Left ventricle myocardium inferior (tissue), 1 donor: ENCODE data around the gene ABHD1. TPM values are rescaled to one million over a fixed set of nuclear protein-coding genes. Genes with fewer than 3 reads are reported as not detected.

Experiments
- DNase-seq: peaks from one replicate; pipeline ENCODE4 v3.0.0-alpha.2; 2020
- H3K27ac ChIP-seq: fragments of 200-600 bp; replicated peaks from 2 replicates; pipeline ENCODE4 v1.8.0; 2021
- H3K27me3 ChIP-seq: fragments of 200-600 bp; 2 replicates; pipeline ENCODE4 v1.8.0; 2021; ENCODE audit warnings: low read depth
- H3K36me3 ChIP-seq: fragments of 200-600 bp; 2 replicates; pipeline ENCODE4 v1.8.0; 2021
- H3K4me1 ChIP-seq: fragments of 200-600 bp; 2 replicates; pipeline ENCODE4 v1.8.0; 2021
- H3K4me3 ChIP-seq: fragments of 200-600 bp; 2 replicates; pipeline ENCODE4 v1.8.0; 2021; ENCODE audit warnings: mild to moderate bottlenecking, moderate library complexity
- H3K9me3 ChIP-seq: fragments of 200-600 bp; replicated peaks from 2 replicates; pipeline ENCODE4 v1.8.0; 2021
- intact Hi-C: fragments of 100-400 bp; cut with micrococcal nuclease; formaldehyde crosslinking; loops from one replicate; pipeline ENCODE4 v1.11.0; 2022
- total RNA-seq: library from RNA; stranded (reverse); fragmentation: NEBNext Ultra II Directional; extraction: Animal tissue kit (Norgen Biotek cat#: 25700); gene quantifications from one replicate; pipeline ENCODE4 v1.2.1, GENCODE V29; 2021
- TF ChIP-seq, protein P1 (sequence below): fragments of 200-600 bp; IDR thresholded peaks from 2 replicates; pipeline ENCODE4 v1.8.0; 2021; ENCODE audit warnings: antibody characterized with exemption, mild to moderate bottlenecking, borderline replicate concordance
- donor health status: DM: no; HTN: yes; CAD: no; lungs with severe emphysema.

ABHD1 gene
- total RNA-seq, 1 donor from 2014 or later: 3.5 TPM

GRCh38 chr2:27081984-27082772 lies 41.4 kb upstream of the ABHD1 start:
- H3K4me1 ChIP-seq: peaks cover 68% of the 10 kb centered on the region
- H3K4me3 ChIP-seq: peak overlapping the region; percentile 68
- no peaks in the 10 kb centered on the region for H3K27me3 ChIP-seq
- TF ChIP-seq, protein P1, sequence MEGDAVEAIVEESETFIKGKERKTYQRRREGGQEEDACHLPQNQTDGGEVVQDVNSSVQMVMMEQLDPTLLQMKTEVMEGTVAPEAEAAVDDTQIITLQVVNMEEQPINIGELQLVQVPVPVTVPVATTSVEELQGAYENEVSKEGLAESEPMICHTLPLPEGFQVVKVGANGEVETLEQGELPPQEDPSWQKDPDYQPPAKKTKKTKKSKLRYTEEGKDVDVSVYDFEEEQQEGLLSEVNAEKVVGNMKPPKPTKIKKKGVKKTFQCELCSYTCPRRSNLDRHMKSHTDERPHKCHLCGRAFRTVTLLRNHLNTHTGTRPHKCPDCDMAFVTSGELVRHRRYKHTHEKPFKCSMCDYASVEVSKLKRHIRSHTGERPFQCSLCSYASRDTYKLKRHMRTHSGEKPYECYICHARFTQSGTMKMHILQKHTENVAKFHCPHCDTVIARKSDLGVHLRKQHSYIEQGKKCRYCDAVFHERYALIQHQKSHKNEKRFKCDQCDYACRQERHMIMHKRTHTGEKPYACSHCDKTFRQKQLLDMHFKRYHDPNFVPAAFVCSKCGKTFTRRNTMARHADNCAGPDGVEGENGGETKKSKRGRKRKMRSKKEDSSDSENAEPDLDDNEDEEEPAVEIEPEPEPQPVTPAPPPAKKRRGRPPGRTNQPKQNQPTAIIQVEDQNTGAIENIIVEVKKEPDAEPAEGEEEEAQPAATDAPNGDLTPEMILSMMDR: no peak
- DNase-seq: no peak
- no peaks in the 10 kb centered on the region for H3K9me3 ChIP-seq
- H3K36me3 ChIP-seq: no peaks in the 10 kb centered on the region
- peak overlapping the region; percentile 93 for H3K27ac ChIP-seq
- intact Hi-C loops: loop anchor here (10.0 kb wide), 1 partner anchor 117 kb away; no protein-coding TSS in a partner anchor

DNA sequence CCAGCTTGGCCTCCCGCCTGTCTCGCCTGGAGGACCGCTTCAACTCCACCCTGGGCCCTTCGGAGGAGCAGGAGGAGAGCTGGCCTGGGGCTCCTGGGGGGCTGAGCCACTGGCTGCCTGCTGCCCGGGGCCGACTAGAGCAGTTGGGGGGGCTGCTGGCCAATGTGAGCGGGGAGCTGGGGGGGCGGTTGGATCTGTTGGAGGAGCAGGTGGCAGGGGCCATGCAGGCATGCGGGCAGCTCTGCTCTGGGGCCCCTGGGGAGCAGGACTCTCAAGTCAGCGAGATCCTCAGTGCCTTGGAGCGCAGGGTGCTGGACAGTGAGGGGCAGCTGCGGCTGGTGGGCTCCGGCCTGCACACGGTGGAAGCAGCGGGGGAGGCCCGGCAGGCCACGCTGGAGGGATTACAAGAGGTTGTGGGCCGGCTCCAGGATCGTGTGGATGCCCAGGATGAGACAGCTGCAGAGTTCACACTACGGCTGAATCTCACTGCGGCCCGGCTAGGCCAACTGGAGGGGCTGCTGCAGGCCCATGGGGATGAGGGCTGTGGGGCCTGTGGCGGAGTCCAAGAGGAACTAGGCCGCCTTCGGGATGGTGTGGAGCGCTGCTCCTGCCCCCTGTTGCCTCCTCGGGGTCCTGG lies 40.7 kb upstream of the ABHD1 start:
- TF ChIP-seq, protein P1: no peak
- DNase-seq: no peak
- Histone ChIP-seq H3K27ac (no peak overlapping the region), H3K4me3 (no peak overlapping the region), H3K9me3 (no peaks in the 10 kb centered on the region), H3K27me3 (no peaks in the 10 kb centered on the region), H3K36me3 (no peaks in the 10 kb centered on the region), H3K4me1 (peaks cover 66% of the 10 kb centered on the region)
- intact Hi-C loops: loop anchor here (10.0 kb wide), 1 partner anchor 118 kb away; no protein-coding TSS in a partner anchor

DNA sequence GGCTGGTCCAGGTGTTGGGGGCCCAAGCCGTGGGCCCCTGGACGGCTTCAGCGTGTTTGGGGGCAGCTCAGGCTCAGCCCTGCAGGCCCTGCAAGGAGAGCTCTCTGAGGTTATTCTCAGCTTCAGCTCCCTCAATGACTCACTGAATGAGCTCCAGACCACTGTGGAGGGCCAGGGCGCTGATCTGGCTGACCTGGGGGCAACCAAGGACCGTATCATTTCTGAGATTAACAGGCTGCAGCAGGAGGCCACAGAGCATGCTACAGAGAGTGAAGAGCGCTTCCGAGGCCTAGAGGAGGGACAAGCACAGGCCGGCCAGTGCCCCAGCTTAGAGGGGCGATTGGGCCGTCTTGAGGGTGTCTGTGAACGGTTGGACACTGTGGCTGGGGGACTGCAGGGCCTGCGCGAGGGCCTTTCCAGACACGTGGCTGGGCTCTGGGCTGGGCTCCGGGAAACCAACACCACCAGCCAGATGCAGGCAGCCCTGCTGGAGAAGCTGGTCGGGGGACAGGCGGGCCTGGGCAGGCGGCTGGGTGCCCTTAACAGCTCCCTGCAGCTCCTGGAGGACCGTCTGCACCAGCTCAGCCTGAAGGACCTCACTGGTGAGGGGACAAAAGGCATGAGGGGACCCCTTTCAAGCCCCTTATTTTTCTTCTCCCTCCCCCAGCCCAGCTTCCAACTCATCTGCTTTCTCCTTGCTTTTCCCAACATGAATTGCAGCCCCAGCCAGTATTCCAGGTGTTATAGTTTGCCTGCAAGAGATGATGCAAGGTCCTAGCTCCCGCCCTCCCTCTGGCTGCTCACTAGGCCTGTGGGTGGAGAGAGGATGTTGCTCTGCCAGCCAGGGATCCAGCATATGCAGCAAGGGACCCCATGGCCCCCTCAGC lies 40.0 kb upstream of the ABHD1 start:
- peaks cover 64% of the 10 kb centered on the region for H3K4me1 ChIP-seq
- no peak for DNase-seq
- H3K4me3 ChIP-seq: no peak overlapping the region
- H3K27ac ChIP-seq: no peak overlapping the region
- H3K36me3 ChIP-seq: no peaks in the 10 kb centered on the region
- intact Hi-C loops: loop anchor here (10.0 kb wide), 1 partner anchor 119 kb away; no protein-coding TSS in a partner anchor
- no peaks in the 10 kb centered on the region for H3K9me3 ChIP-seq
- TF ChIP-seq, protein P1: no peak
- no peaks in the 10 kb centered on the region for H3K27me3 ChIP-seq

DNA sequence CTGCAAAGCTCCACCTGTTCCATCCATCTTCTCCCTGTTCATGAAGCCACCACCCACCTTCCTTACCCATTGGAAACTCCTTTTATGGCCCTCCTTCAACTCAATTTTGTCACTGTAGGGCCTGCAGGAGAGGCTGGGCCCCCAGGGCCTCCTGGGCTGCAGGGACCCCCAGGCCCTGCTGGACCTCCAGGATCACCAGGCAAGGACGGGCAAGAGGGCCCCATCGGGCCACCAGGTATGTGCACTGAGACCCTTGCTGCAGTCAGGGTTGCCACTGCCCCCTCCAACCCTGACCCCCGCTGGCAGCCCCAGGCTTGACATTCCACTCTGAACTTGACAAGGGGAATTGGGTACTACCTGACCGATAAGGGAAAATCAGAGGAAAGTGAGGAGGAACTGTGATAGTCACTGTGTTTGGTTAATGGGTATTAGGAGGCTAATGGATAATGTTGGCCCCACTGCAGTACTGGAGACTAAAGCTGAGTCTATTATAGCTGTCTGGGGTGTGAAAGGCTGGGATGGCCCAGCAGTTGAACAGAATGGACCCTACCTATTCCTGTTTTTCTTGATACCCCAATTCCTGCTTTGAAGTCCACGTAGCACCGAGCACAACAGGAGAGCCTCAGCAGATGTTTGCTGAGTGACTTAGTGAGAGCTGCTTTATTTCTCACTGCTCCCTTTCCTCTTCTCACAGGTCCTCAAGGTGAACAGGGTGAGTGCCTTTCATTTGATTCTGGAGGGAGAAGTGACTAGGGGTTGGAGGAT lies 39.1 kb upstream of the ABHD1 start:
- no peaks in the 10 kb centered on the region for H3K27me3 ChIP-seq
- peak overlapping the region; percentile 97 for H3K27ac ChIP-seq
- H3K36me3 ChIP-seq: no peaks in the 10 kb centered on the region
- no peak overlapping the region for H3K4me3 ChIP-seq
- TF ChIP-seq, protein P1: no peak
- intact Hi-C loops: loop anchor here (10.0 kb wide), 1 partner anchor 120 kb away; no protein-coding TSS in a partner anchor
- no peaks in the 10 kb centered on the region for H3K9me3 ChIP-seq
- DNase-seq: no peak
- peaks cover 64% of the 10 kb centered on the region for H3K4me1 ChIP-seq
